Measurements from ENCODE around the gene TES. TPM values are rescaled to one million over a fixed set of nuclear protein-coding genes. Genes with fewer than 3 reads are reported as not detected.

Gene TES
- total RNA-seq, 2 donors from 2014 or later: 18.0 to 23.3 TPM

DNA sequence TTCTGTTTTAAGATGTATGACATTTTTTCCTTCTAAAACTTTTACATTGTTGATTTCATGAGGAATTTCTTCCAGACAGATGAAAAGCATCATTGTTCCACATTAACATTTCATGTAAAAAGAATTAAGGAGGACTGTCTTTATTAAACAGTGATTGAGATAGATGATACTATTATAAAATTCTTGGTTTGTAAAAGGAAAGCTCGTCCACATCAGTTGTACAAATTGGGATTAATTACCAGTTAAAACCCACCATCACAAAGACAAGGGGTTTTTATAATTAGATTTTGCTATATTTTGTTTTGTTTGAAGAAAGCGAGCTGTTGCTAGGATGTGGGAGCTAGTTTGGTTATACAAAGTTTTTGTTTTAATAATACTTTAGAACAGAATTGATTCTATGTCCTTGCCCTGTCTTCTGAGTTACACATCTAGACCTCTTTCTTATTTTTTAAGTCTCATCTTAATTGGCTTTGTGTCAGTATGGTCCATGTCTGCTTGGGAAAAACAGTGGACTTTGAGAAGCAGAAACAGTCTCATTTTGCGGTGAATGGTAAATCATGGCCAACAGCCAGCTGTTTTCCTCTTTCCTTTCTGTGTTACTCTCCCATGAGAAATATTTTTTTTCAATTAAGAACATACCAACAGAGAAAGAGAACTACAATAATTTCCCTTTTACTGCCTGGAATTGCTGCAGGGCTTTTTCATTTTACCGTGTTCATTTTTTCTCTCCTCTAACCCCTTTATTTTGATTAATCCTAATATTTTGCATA is 3.2 kb downstream of the TES start:
- H3K36me3 ChIP-seq: no peaks in the 10 kb centered on the region

DNA sequence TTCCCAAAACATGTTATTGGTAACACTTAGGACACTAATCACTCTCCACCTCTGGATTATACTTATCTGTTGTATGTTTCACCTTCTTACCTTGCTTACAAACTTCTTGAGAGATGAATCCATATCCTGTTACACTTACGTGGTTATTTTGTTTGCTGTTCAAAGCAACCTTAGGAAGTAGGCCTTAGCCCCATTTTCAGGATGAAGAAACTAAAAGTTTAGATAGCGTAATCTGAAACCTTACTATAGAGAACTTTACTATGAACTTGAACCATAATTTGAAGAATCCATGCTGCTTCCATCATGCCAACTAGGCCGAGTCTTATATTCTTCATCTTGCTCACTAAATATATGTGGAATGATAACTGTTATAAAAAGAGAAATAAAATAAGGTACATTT is 4.6 kb downstream of the TES start:
- no peak for DNase-seq (ENCODE audit: low spot score)
- Histone ChIP-seq H3K9me3 (no peaks in the 10 kb centered on the region), H3K27me3 (no peaks in the 10 kb centered on the region), H3K27ac (no peak overlapping the region), H3K4me1 (peaks cover 0 to 63% of the 10 kb centered on the region in 2 donors), H3K36me3 (no peaks in the 10 kb centered on the region), H3K4me3 (no peak overlapping the region)
- TF ChIP-seq, protein P1, sequence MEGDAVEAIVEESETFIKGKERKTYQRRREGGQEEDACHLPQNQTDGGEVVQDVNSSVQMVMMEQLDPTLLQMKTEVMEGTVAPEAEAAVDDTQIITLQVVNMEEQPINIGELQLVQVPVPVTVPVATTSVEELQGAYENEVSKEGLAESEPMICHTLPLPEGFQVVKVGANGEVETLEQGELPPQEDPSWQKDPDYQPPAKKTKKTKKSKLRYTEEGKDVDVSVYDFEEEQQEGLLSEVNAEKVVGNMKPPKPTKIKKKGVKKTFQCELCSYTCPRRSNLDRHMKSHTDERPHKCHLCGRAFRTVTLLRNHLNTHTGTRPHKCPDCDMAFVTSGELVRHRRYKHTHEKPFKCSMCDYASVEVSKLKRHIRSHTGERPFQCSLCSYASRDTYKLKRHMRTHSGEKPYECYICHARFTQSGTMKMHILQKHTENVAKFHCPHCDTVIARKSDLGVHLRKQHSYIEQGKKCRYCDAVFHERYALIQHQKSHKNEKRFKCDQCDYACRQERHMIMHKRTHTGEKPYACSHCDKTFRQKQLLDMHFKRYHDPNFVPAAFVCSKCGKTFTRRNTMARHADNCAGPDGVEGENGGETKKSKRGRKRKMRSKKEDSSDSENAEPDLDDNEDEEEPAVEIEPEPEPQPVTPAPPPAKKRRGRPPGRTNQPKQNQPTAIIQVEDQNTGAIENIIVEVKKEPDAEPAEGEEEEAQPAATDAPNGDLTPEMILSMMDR (IDR thresholded peaks at IDR 0.05): no peak

More for the DNA sequence above, 3.2 kb downstream of the TES start:
- Histone ChIP-seq H3K27ac (peak overlapping the region; percentile 88 to 92), H3K4me1 (peaks cover 0 to 50% of the 10 kb centered on the region in 2 donors), H3K9me3 (no peaks in the 10 kb centered on the region), H3K4me3 (peak overlapping the region in 1 of 2 donors; percentile 7), H3K27me3 (no peaks in the 10 kb centered on the region)
- no peak for DNase-seq (ENCODE audit: low spot score)
- TF ChIP-seq, protein P1 (IDR thresholded peaks at IDR 0.05): no peak

DNA sequence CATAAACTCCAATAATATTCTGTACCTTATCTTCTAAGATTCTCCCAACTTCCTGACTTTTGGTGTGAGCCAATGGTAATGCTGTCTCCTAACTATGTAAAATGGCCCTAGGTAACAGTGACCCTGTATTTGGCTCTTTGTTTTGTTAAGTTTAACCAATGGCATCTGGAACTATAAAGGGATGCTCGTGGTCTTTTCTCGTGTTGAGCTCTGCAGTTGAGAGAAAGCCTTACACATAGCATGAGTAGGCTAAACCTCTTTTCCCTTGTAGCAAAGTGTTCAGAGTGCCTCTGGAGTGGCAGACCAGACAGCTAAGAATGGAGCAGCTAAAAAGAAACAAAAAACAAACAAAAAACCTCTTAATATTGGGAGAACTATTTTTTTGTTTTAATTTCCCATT is 5.2 kb downstream of the TES start:
- TF ChIP-seq, protein P1 (IDR thresholded peaks at IDR 0.05): no peak
- H3K27me3 ChIP-seq: no peaks in the 10 kb centered on the region
- H3K27ac ChIP-seq: no peak overlapping the region
- peaks cover 0 to 65% of the 10 kb centered on the region in 2 donors for H3K4me1 ChIP-seq
- H3K36me3 ChIP-seq: no peaks in the 10 kb centered on the region
- no peaks in the 10 kb centered on the region for H3K9me3 ChIP-seq
- no peak overlapping the region for H3K4me3 ChIP-seq
- DNase-seq (ENCODE audit: low spot score): no peak

DNA sequence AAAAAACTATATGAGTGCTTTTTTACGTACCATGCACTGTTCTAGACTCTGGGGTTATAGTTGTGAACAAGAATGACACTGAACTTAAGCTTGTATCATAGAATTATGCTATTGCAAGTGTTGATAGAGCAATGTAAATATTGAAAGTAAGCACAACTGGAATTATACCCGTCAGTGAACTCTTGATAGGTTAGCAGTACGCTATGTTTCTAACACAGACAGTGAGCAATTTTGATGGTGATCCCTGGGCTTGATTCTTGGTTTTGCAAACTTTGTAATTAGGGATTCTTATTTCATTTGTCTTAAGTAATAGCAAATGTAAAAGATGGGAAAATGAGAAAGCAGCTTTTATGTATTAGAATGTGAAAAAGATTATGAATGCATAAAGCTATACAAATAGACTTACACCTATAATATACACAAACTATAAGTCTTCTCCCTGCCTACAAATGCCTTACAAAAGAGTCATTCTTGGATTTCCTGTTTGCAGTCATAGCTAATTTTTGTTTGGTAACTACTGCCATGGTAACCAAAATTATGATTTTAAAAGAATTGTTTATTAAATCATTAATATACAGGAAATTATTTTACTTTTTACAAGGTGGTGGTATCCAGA is 6.7 kb downstream of the TES start:
- peaks cover 0 to 59% of the 10 kb centered on the region in 2 donors for H3K4me1 ChIP-seq
- H3K27me3 ChIP-seq: no peaks in the 10 kb centered on the region
- DNase-seq (ENCODE audit: low spot score): no peak
- TF ChIP-seq, protein P1 (IDR thresholded peaks at IDR 0.05): no peak
- no peak overlapping the region for H3K4me3 ChIP-seq
- H3K9me3 ChIP-seq: no peaks in the 10 kb centered on the region
- H3K27ac ChIP-seq: no peak overlapping the region
- H3K36me3 ChIP-seq: no peaks in the 10 kb centered on the region

DNA sequence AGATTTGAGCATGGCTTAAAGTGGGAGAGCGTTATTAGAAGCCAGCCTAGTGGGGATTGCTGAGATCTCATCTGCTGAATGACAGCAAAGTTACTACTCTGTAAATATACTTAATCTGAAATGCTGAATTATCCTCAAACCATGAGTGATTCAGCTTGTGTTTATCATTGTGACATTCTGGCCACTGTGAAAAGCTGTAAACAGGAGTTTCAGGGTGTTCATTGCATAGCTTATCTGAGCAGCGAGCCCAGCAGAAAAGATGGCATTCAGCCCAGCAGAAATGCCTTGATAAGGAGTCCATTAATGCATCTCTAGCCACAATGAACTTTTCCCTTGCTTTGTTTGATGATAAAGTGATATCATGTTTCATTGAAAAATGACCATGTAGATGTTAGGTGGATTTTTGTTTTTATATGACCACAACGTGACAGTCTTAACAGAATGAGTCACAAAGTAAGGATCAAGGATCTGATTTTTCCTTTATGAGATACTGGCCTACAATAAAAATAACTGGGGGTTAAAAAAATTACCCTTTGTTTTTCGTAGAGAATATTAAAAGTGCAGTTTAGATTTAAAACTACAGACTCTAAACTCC is 7.8 kb downstream of the TES start:
- Histone ChIP-seq H3K4me3 (no peak overlapping the region), H3K27ac (no peak overlapping the region), H3K9me3 (no peaks in the 10 kb centered on the region), H3K36me3 (no peaks in the 10 kb centered on the region), H3K27me3 (no peaks in the 10 kb centered on the region), H3K4me1 (peaks cover 0 to 50% of the 10 kb centered on the region in 2 donors)
- TF ChIP-seq, protein P1 (IDR thresholded peaks at IDR 0.05): no peak
- no peak for DNase-seq (ENCODE audit: low spot score)

All from right atrium auricular region (tissue), 2 donors.